H9 (cell line): ENCODE data around the gene SMARCC2. TPM values are rescaled to one million over a fixed set of nuclear protein-coding genes. Genes with fewer than 3 reads are reported as not detected.

ENCODE experiments used
- DNase-seq: peaks from one replicate; pipeline ENCODE4 v3.0.0-alpha.2; 2017
- H2AFZ ChIP-seq: one replicate; pipeline ENCODE4 v1.6.1; 2013; ENCODE audit warnings: mild to moderate bottlenecking, low read length, control low read depth, moderate library complexity
- H2AK5ac ChIP-seq: 2 replicates; pipeline ENCODE4 v1.6.1; 2013; ENCODE audit warnings: low read length, control low read depth, mixed read lengths; ENCODE audit not compliant: insufficient read length
- H2BK120ac ChIP-seq: one replicate; pipeline ENCODE4 v1.6.1; 2013; ENCODE audit warnings: low read depth, mild to moderate bottlenecking, low read length, control low read depth, inconsistent platforms; ENCODE audit not compliant: poor library complexity, severe bottlenecking
- H2BK12ac ChIP-seq: 2 replicates; pipeline ENCODE4 v1.6.1; 2013; ENCODE audit warnings: low read length, control low read depth, mixed read lengths, low read depth; ENCODE audit not compliant: insufficient read length
- H2BK15ac ChIP-seq: 2 replicates; pipeline ENCODE4 v1.6.1; 2013; ENCODE audit warnings: low read depth, low read length, control low read depth
- H2BK20ac ChIP-seq: one replicate; pipeline ENCODE4 v1.6.1; 2013; ENCODE audit warnings: low read depth, mild to moderate bottlenecking, low read length, control low read depth, inconsistent platforms; ENCODE audit not compliant: poor library complexity, severe bottlenecking
- H2BK5ac ChIP-seq: 2 replicates; pipeline ENCODE4 v1.6.1; 2013; ENCODE audit warnings: low read length, control low read depth, mixed read lengths; ENCODE audit not compliant: insufficient read length
- H3K14ac ChIP-seq: 2 replicates; pipeline ENCODE4 v1.6.1; 2013; ENCODE audit warnings: low read length, control low read depth; ENCODE audit not compliant: insufficient read depth
- H3K18ac ChIP-seq: 2 replicates; pipeline ENCODE4 v1.6.1; 2013; ENCODE audit warnings: low read depth, mild to moderate bottlenecking, mixed read lengths, low read length, control low read depth; ENCODE audit not compliant: insufficient read length
- H3K23ac ChIP-seq: 2 replicates; pipeline ENCODE4 v1.6.1; 2013; ENCODE audit warnings: low read length, control low read depth, mixed read lengths, low read depth; ENCODE audit not compliant: insufficient read length
- H3K23me2 ChIP-seq: 2 replicates; pipeline ENCODE4 v1.6.1; 2013; ENCODE audit warnings: low read depth, mild to moderate bottlenecking, mixed read lengths, low read length, control low read depth; ENCODE audit not compliant: insufficient read length, poor library complexity, severe bottlenecking
- H3K27ac ChIP-seq: 2 replicates; pipeline ENCODE4 v1.5.1; 2013; ENCODE audit warnings: low read length, control low read depth, mixed read lengths, low read depth; ENCODE audit not compliant: insufficient read length
- H3K27me3 ChIP-seq: 2 replicates; pipeline ENCODE4 v1.6.1; 2013; ENCODE audit warnings: low read length, control low read depth, inconsistent platforms; ENCODE audit not compliant: insufficient read depth
- H3K4ac ChIP-seq: 2 replicates; pipeline ENCODE4 v1.6.1; 2013; ENCODE audit warnings: low read depth, mild to moderate bottlenecking, control low read depth, inconsistent platforms, low read length, moderate library complexity
- H3K4me1 ChIP-seq: 2 replicates; pipeline ENCODE4 v1.6.1; 2013; ENCODE audit warnings: low read length, control low read depth, inconsistent platforms; ENCODE audit not compliant: insufficient read depth
- H3K4me2 ChIP-seq: 2 replicates; pipeline ENCODE4 v1.6.1; 2013; ENCODE audit warnings: low read length, control low read depth, mixed read lengths; ENCODE audit not compliant: insufficient read length, insufficient read depth
- H3K56ac ChIP-seq: 2 replicates; pipeline ENCODE4 v1.6.1; 2013; ENCODE audit warnings: low read depth, mild to moderate bottlenecking, mixed read lengths, low read length, control low read depth; ENCODE audit not compliant: insufficient read length
- H3K79me1 ChIP-seq: 2 replicates; pipeline ENCODE4 v1.6.1; 2013; ENCODE audit warnings: low read depth, mild to moderate bottlenecking, moderate library complexity, low read length, control low read depth, inconsistent platforms; ENCODE audit not compliant: insufficient read depth, poor library complexity, severe bottlenecking
- H3K79me2 ChIP-seq: 2 replicates; pipeline ENCODE4 v1.6.1; 2013; ENCODE audit warnings: low read length, control low read depth, inconsistent platforms; ENCODE audit not compliant: insufficient read depth
- H3K9ac ChIP-seq: 2 replicates; pipeline ENCODE4 v1.6.1; 2013; ENCODE audit warnings: low read length, control low read depth, mixed read lengths; ENCODE audit not compliant: insufficient read length; ENCODE audit errors: extremely low read depth
- H3K9me3 ChIP-seq: one replicate; pipeline ENCODE4 v1.6.1; 2013; ENCODE audit warnings: low read depth, low read length, inconsistent platforms; ENCODE audit not compliant: control insufficient read depth
- H3T11ph ChIP-seq: one replicate; pipeline ENCODE4 v1.6.1; 2013; ENCODE audit warnings: mild to moderate bottlenecking, low read length, control low read depth, inconsistent platforms
- H4K20me1 ChIP-seq: one replicate; pipeline ENCODE4 v1.6.1; 2013; ENCODE audit not compliant: control insufficient read depth, insufficient read length, insufficient read depth
- H4K5ac ChIP-seq: 2 replicates; pipeline ENCODE4 v1.6.1; 2013; ENCODE audit warnings: low read depth, mild to moderate bottlenecking, mixed read lengths, low read length, control low read depth; ENCODE audit not compliant: insufficient read length
- H4K8ac ChIP-seq: replicated peaks from 2 replicates; pipeline ENCODE4 v1.6.1; 2013; ENCODE audit warnings: low read length, control low read depth, mixed read lengths, low read depth; ENCODE audit not compliant: insufficient read length
- H4K91ac ChIP-seq: 2 replicates; pipeline ENCODE4 v1.6.1; 2013; ENCODE audit warnings: low read depth, mild to moderate bottlenecking, moderate library complexity, mixed read lengths, low read length, control low read depth; ENCODE audit not compliant: insufficient read length
- H3K27ac Mint-ChIP-seq, 3 experiments: 2 replicates in 2 of 3; 3 replicates in 1 of 3; pipeline ENCODE4 v1.8.0; 2020 to 2021; ENCODE audit warnings: mixed read lengths in 3 of 3, mild to moderate bottlenecking in 1 of 3, moderate library complexity in 1 of 3
- H3K27me3 Mint-ChIP-seq: 2 replicates; pipeline ENCODE4 v1.8.0; 2021; ENCODE audit warnings: low read depth, mild to moderate bottlenecking, moderate library complexity, mixed read lengths
- H3K36me3 Mint-ChIP-seq, 3 experiments: 2 replicates in 2 of 3; 3 replicates in 1 of 3; pipeline ENCODE4 v1.8.0; 2020 to 2021; ENCODE audit warnings: low read depth in 3 of 3, mixed read lengths in 3 of 3; ENCODE audit not compliant: insufficient read depth in 1 of 3
- H3K4me1 Mint-ChIP-seq, 2 experiments: 2 replicates each; pipeline ENCODE4 v1.8.0; 2020; ENCODE audit warnings: mixed read lengths in 2 of 2
- H3K4me3 Mint-ChIP-seq, 2 experiments: 2 replicates in 1 of 2; 3 replicates in 1 of 2; pipeline ENCODE4 v1.8.0; 2020 to 2021; ENCODE audit warnings: mild to moderate bottlenecking in 2 of 2, mixed read lengths in 2 of 2, moderate library complexity in 1 of 2
- H3K9me3 Mint-ChIP-seq, 2 experiments: 2 replicates in 1 of 2; 3 replicates in 1 of 2; pipeline ENCODE4 v1.8.0; 2020; ENCODE audit warnings: mild to moderate bottlenecking in 2 of 2, mixed read lengths in 2 of 2, moderate library complexity in 1 of 2
- CTCF ChIP-seq: fragments of 200-600 bp; sonication (generic); conservative IDR thresholded peaks from 3 replicates; pipeline ENCODE4 v1.8.0; 2021; ENCODE audit warnings: antibody characterized with exemption, mild to moderate bottlenecking
- WGBS: extraction: QIAGEN DNeasy Blood & Tissue Kit; methylation state at CpG from one replicate; pipeline ENCODE4 v1.1.7; 2013; ENCODE audit warnings: missing lambda C conversion rate, low lambda C conversion rate, mixed read lengths; ENCODE audit not compliant: insufficient read length; ENCODE audit errors: extremely low coverage; 5-methylcytosine and 5-hydroxymethylcytosine counted together
- total RNA-seq: library from RNA; stranded (reverse); gene quantifications from 2 replicates; pipeline ENCODE4 v1.2.1, GENCODE V29; 2021

The SMARCC2 gene
- total RNA-seq, 1 experiment from 2014 or later, result 86.9 TPM

GRCh38 chr12:56186957-56187356, 2.3 kb downstream of the SMARCC2 start:
- H3K4me1 Mint-ChIP-seq, result peaks cover 18 to 22% of the 10 kb centered on the region in 2 experiments
- Histone ChIP-seq H3K79me2 (peaks cover 8% of the 10 kb centered on the region; the same call in 1 of the 2 replicates), H3K4me1 (peaks cover 8% of the 10 kb centered on the region), H2BK15ac (no peak overlapping the region), H3K27me3 (no peaks in the 10 kb centered on the region), H3K14ac (no peak overlapping the region), H3K79me1 (peaks cover 6% of the 10 kb centered on the region), H3K56ac (no peak overlapping the region), H3T11ph (no peak overlapping the region), H3K18ac (no peak overlapping the region), H2BK5ac (no peak overlapping the region), H3K23ac (no peak overlapping the region), H2AFZ (no peak overlapping the region), H3K23me2 (peaks cover 12% of the 10 kb centered on the region), H4K8ac (no peak overlapping the region), H3K4me2 (no peak overlapping the region), H4K5ac (no peak overlapping the region), H3K4ac (no peak overlapping the region), H2BK12ac (no peak overlapping the region), H2BK120ac (no peak overlapping the region), H3K27ac (no peak overlapping the region), H3K9ac (no peak overlapping the region), H2BK20ac (no peak overlapping the region), H2AK5ac (no peak overlapping the region), H3K9me3 (no peaks in the 10 kb centered on the region), H4K20me1 (no peaks in the 10 kb centered on the region), H4K91ac (no peak overlapping the region)
- DNase-seq, result no peak
- peak overlapping the region; percentile 14 to 32; a peak in 1 of 5 replicates for H3K4me3 Mint-ChIP-seq
- H3K27ac Mint-ChIP-seq, result peak overlapping the region in 1 of 3 experiments; percentile 86; a peak in 1 of 7 replicates
- peaks cover 3% of the 10 kb centered on the region; the same call in 1 of the 2 replicates for H3K27me3 Mint-ChIP-seq
- TF ChIP-seq CTCF, result no peak
- peaks cover 35 to 57% (median 54%) of the 10 kb centered on the region in 3 experiments; a peak in 6 of 7 replicates for H3K36me3 Mint-ChIP-seq
- 0 out of 5 replicates have a peak, but pooled peaks cover 0 to 3% of the 10 kb centered on the region in 2 experiments for H3K9me3 Mint-ChIP-seq
- WGBS, result no CpG with 5 or more reads among the region's 2 CpGs
